Natural killer cell (primary cell): ENCODE results near the gene MYH11. TPM values are rescaled to one million over a fixed set of nuclear protein-coding genes. Genes with fewer than 3 reads are reported as not detected.

Experiments used
- ATAC-seq, 3 donors: fragments of 150-1000 bp in 2 of 3; fragments of 200-7000 bp in 1 of 3; cut with Tn5 transposase; 1 replicate in 1 of 3; 2 replicates in 2 of 3; pipeline ENCODE4 v1.10.0; 2021; ENCODE audit warnings: mild to moderate bottlenecking in 2 of 3, moderate library complexity in 2 of 3
- DNase-seq, 2 donors: peaks; one replicate each; pipeline versions ENCODE4 v3.0.0 to v3.0.0-alpha.2; 2013 to 2021; ENCODE audit warnings: mixed read lengths in 1 of 2
- H3K27ac ChIP-seq: one replicate; pipeline ENCODE4 v1.5.1; 2013; ENCODE audit warnings: mild to moderate bottlenecking, low read length
- H3K27me3 ChIP-seq: one replicate; pipeline ENCODE4 v1.6.1; 2013; ENCODE audit warnings: low read length; ENCODE audit not compliant: control insufficient read depth, insufficient read depth
- H3K36me3 ChIP-seq: one replicate; pipeline ENCODE4 v1.6.1; 2013; ENCODE audit warnings: low read length; ENCODE audit not compliant: control insufficient read depth, insufficient read depth
- H3K4me1 ChIP-seq: one replicate; pipeline ENCODE4 v1.6.1; 2013; ENCODE audit warnings: low read length; ENCODE audit not compliant: control insufficient read depth, insufficient read depth
- H3K4me3 ChIP-seq: one replicate; pipeline ENCODE4 v1.5.1; 2013; ENCODE audit warnings: low read length
- H3K9me3 ChIP-seq: one replicate; pipeline ENCODE4 v1.6.1; 2013; ENCODE audit warnings: low read length; ENCODE audit not compliant: control insufficient read depth, insufficient read depth
- H3K27ac Mint-ChIP-seq, 2 donors: one replicate each; pipeline ENCODE4 v1.8.0; 2022; ENCODE audit warnings: mild to moderate bottlenecking in 2 of 2, mixed read lengths in 2 of 2, moderate library complexity in 1 of 2
- H3K27me3 Mint-ChIP-seq, 2 donors: one replicate each; pipeline ENCODE4 v1.8.0; 2022; ENCODE audit warnings: low read depth in 2 of 2, mixed read lengths in 2 of 2
- H3K36me3 Mint-ChIP-seq: one replicate; pipeline ENCODE4 v1.8.0; 2022; ENCODE audit warnings: mixed read lengths
- H3K4me1 Mint-ChIP-seq, 2 donors: one replicate each; pipeline ENCODE4 v1.8.0; 2022; ENCODE audit warnings: mixed read lengths in 2 of 2
- H3K4me3 Mint-ChIP-seq: one replicate; pipeline ENCODE4 v1.8.0; 2022; ENCODE audit warnings: mild to moderate bottlenecking, moderate library complexity, mixed read lengths
- H3K9me3 Mint-ChIP-seq, 2 donors: one replicate each; pipeline ENCODE4 v1.8.0; 2022; ENCODE audit warnings: mixed read lengths in 2 of 2
- CTCF ChIP-seq: fragments of 200-600 bp; IDR thresholded peaks from one replicate; pipeline ENCODE4 v1.8.0; 2022; ENCODE audit warnings: antibody characterized with exemption
- WGBS: methylation state at CpG from one replicate; pipeline ENCODE4 v1.1.7; 2013; ENCODE audit warnings: missing lambda C conversion rate; ENCODE audit not compliant: insufficient coverage; 5-methylcytosine and 5-hydroxymethylcytosine counted together
- intact Hi-C: fragments of 100-400 bp; cut with micrococcal nuclease; formaldehyde crosslinking; loops from one replicate; pipeline ENCODE4 v1.14.2; 2022
- total RNA-seq, 4 donors: library from RNA; stranded (reverse); fragments of 120-200 nt in 1 of 4; gene quantifications; one replicate each; pipeline versions ENCODE4 v1.2.3 to v1.2.4, GENCODE V29; 2013 to 2022

The MYH11 gene
- total RNA-seq, 3 donors from 2014 or later (not counting 1 experiment from before 2014, with no cell fraction given): 0.30 TPM; not detected in 2

GRCh38 chr16:15748654-15749053, 108.2 kb downstream of the MYH11 start:
- Histone ChIP-seq H3K4me1 (no peaks in the 10 kb centered on the region), H3K27ac (no peak overlapping the region), H3K4me3 (no peak overlapping the region), H3K27me3 (no peaks in the 10 kb centered on the region), H3K36me3 (peaks cover 1% of the 10 kb centered on the region), H3K9me3 (no peaks in the 10 kb centered on the region)
- intact Hi-C loops: no loop called here
- H3K36me3 Mint-ChIP-seq: no peaks in the 10 kb centered on the region
- 91% methylated on average over 2 of the region's 2 CpGs for WGBS
- DNase-seq (no peak), ATAC-seq (no peak)
- no peaks in the 10 kb centered on the region for H3K27me3 Mint-ChIP-seq
- H3K4me1 Mint-ChIP-seq: peaks cover 0 to 4% of the 10 kb centered on the region in 2 donors
- H3K4me3 Mint-ChIP-seq: no peak overlapping the region
- TF ChIP-seq CTCF: no peak
- H3K27ac Mint-ChIP-seq: no peak overlapping the region
- H3K9me3 Mint-ChIP-seq: no peaks in the 10 kb centered on the region

GRCh38 chr16:15747937-15748336, 108.9 kb downstream of the MYH11 start:
- Histone ChIP-seq H3K4me3 (no peak overlapping the region), H3K36me3 (peaks cover 4% of the 10 kb centered on the region), H3K27ac (no peak overlapping the region), H3K9me3 (no peaks in the 10 kb centered on the region), H3K4me1 (no peaks in the 10 kb centered on the region), H3K27me3 (no peaks in the 10 kb centered on the region)
- no peaks in the 10 kb centered on the region for H3K27me3 Mint-ChIP-seq
- H3K4me1 Mint-ChIP-seq: peaks cover 0 to 4% of the 10 kb centered on the region in 2 donors
- DNase-seq: no peak
- no peaks in the 10 kb centered on the region for H3K9me3 Mint-ChIP-seq
- H3K4me3 Mint-ChIP-seq: no peak overlapping the region
- 97% methylated on average over 14 of the region's 14 CpGs for WGBS
- intact Hi-C loops: no loop called here
- no peak for TF ChIP-seq CTCF
- H3K36me3 Mint-ChIP-seq: no peaks in the 10 kb centered on the region
- ATAC-seq: no peak
- no peak overlapping the region for H3K27ac Mint-ChIP-seq

GRCh38 chr16:15746332-15746731, 110.5 kb downstream of the MYH11 start:
- no peaks in the 10 kb centered on the region for H3K27me3 Mint-ChIP-seq
- peaks cover 0 to 4% of the 10 kb centered on the region in 2 donors for H3K4me1 Mint-ChIP-seq
- intact Hi-C loops: no loop called here
- no peaks in the 10 kb centered on the region for H3K36me3 Mint-ChIP-seq
- Histone ChIP-seq H3K9me3 (no peaks in the 10 kb centered on the region), H3K27ac (no peak overlapping the region), H3K36me3 (peaks cover 4% of the 10 kb centered on the region), H3K4me3 (no peak overlapping the region), H3K4me1 (no peaks in the 10 kb centered on the region), H3K27me3 (no peaks in the 10 kb centered on the region)
- no peak overlapping the region for H3K4me3 Mint-ChIP-seq
- no peak overlapping the region for H3K27ac Mint-ChIP-seq
- DNase-seq (no peak), ATAC-seq (no peak)
- WGBS: 95% methylated on average over 6 of the region's 6 CpGs
- peaks cover 0 to 2% of the 10 kb centered on the region in 2 donors for H3K9me3 Mint-ChIP-seq
- TF ChIP-seq CTCF: no peak

GRCh38 chr16:15743657-15744056, 113.2 kb downstream of the MYH11 start:
- no peak overlapping the region for H3K4me3 Mint-ChIP-seq
- H3K4me1 Mint-ChIP-seq: no peaks in the 10 kb centered on the region
- H3K27ac Mint-ChIP-seq: no peak overlapping the region
- TF ChIP-seq CTCF: no peak
- DNase-seq (no peak), ATAC-seq (no peak)
- H3K27me3 Mint-ChIP-seq: no peaks in the 10 kb centered on the region
- Histone ChIP-seq H3K4me3 (no peak overlapping the region), H3K27me3 (no peaks in the 10 kb centered on the region), H3K27ac (no peak overlapping the region), H3K36me3 (peaks cover 7% of the 10 kb centered on the region), H3K4me1 (no peaks in the 10 kb centered on the region), H3K9me3 (peaks cover 6% of the 10 kb centered on the region)
- H3K9me3 Mint-ChIP-seq: peaks cover 0 to 2% of the 10 kb centered on the region in 2 donors
- intact Hi-C loops: no loop called here
- 100% methylated on average over 1 of the region's 1 CpG for WGBS
- no peaks in the 10 kb centered on the region for H3K36me3 Mint-ChIP-seq
